GM18907 (cell line): ENCODE measurements around the gene PTGR3.
"Not testable (repeated sequence)": the region's sequence is repeated elsewhere in the genome, so short reads cannot be mapped to it uniquely, and the experiment has no call there.

ENCODE experiments used
- ATAC-seq: cut with Tn5 transposase; IDR thresholded peaks from one replicate; pipeline ENCODE4 v1.9.1; 2021; ENCODE audit warnings: mild to moderate bottlenecking, moderate library complexity; ENCODE audit not compliant: unreplicated experiment

The PTGR3 gene

DNA sequence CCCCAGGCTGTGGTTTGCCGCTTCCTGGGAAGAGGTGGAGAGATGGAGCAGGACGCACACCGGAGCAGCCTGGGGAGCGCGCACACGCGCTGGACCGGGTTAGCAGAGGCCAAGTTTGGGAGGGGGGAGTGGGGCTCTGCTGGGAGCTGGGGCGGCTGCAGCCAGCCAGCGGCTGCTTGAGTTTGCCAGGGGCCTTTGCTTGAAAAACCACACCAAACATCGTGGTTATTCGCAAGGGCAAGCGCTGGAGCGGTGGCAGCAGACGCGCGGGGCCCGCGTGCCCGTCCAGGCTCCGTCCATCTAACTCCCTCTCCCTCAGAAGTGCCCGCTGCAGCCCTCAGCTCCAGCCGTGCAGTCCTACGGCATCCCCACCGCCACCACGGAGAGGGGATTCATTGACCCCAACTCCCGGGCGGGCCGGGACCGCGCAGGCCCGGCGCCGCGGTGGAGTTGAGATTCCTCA, 4.6 kb downstream of the PTGR3 start:
- no peak for ATAC-seq

DNA sequence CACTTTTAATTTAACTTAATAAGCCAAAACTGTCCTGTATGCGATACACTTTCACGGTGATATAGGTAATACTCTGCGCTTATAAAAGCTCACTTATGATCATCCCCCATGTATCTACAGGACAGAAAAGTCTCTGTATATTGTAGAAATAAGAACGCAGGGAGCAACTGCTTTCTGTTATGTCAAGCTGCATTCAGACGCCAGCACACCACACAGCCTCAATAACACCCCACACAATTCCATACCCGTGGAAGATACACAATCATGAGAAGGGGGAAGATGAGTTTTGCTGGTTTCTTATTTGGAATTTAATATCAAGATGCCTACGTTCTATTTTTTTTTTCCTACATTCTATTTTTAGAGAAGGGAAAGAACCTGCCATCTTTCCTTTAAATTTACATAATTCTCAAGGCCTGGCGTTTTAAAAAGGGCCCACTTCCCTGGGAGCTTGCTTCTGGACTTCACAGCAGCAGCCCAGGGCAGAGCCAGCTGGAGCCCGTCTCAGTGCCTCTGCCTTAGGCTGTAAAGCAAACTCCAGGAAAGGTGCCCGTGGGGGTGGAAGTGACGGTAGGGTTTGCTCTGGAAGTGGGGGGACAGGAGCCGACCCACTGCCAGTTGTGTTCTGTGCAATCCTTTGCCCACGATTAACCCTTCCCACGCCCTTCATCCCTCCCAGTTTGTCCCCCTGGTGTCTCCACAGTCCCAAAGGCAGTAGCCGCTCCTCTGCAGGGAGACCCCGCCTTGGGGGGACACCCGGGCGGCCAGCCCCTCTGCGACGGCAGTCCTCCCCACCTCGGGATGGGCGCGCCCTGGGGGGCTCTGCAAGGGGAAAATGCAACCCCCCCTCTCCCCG, 5.3 kb downstream of the PTGR3 start:
- no peak for ATAC-seq

DNA sequence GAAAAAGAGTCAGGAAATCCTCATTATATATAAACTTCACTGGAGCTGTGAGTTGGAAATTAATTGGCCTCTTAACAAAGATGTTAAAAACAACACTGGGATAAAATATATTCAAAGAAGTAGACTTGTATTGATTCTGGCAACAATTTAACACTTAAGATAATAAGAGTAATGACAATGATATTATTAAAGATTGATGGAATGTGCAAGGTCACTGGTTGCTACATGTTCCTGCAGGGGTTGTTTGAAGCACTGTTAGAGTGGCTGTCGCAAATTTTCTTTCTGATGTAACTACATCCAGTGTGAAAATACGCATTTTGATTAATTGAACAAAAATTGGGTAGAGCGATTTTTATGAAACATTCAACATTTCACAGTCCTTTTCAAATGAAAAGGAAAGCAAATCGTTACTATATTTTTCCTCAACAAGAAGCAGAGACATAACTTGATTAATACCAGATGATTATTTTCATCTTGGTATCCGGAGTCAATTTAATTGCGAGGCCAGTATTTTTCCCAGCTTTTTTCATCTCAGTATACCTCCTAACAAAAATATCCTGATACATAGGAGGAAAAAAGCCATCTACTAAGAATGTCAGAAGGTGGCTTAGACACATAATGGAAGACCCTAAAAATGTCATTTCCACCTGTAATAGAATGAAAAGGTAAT, 6.1 kb downstream of the PTGR3 start:
- no peak for ATAC-seq

DNA sequence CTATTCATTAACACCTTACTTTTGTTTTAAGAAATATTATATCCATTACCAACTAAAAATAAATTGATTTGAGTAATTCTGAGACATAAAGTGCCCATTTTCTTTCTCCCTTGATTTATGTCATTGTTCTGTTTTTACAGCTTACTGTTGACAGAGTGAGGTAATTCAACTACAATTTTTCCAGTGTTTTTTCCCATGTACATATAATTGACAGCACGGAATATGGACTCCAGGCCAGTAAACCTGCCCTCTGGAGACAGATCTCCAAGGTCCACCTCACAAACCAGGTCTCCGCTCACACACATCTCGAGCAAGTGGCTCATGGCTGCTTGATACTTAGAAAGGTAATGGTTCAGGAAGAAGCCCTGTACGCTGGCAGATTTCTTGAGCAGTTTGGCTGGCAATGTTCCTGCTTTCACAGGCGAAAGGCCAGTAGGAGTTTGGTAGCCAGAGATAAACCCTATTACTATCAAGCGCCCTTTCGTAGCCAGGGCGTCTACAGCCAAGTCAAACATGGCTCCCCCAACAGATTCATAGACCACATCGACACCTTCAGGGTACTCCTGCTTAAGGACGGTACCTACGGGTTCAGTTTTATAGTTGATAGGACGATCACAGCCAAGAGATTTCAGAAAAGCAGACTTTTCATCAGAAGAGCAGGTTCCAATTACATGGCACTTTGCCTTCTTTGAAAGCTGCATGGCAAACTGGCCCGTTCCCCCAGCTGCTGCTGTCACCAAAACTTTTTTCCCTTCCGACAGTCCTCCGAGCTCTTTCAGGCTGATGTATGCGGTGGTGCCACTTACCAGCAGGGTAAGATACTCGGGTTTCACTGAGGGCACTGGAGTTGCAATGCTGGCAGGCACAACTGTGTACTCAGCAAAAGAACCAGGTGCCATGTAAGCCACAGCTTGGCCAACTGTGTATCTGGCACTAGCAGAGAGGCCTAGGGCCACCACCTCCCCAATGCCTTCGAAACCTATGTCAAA, 7.4 kb downstream of the PTGR3 start:
- no peak for ATAC-seq

DNA sequence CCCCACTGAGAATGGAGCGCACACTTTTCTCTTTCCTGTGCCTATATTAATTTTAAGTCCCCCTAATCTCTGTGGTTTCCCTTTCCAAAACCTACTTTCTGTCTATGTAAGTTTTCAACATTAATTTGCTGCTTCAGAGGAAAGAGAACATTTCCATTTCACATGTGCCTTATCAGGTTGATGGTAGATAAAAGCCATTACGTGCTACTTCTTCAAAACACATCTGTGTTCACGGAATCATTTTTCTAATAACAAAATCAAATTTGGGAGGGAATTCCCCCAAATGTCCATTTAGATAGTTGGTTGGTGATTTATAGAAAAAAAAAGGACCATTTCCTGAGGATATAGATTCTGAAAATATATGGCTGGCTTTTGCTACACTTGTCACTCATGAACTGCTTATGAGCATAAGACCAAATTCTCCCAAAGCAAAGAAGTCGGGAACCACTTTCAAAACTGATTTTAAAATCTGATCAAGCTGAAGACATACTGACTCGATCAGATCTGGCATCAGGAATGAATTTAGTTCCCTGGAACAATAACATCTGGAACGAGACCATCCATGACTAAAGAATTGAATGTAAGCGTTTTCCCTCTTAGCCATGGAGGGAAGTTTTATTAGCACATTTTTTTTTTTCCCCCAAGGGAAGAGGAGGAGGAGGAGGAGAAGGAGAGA, 8.2 kb downstream of the PTGR3 start:
- no peak for ATAC-seq

DNA sequence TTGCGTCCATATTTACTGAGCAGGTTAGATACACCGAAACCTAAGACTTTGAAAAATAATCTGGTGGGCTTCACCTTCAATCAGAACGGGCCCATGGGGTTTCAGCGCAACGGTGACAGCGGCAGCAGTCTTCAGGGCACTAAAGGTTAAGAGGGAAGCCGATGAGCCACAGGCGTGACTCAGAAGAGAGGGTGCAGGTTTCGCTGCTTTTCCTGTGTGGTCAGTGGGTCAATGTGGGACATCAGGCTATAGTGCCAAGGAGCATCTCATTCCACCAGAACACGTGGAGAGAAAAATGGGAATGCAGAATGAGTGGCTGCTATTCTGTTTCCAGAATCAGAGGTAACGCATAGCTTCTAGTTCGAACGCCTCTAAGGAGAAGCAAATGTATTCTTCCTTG, 8.9 kb downstream of the PTGR3 start:
- ATAC-seq = no peak

DNA sequence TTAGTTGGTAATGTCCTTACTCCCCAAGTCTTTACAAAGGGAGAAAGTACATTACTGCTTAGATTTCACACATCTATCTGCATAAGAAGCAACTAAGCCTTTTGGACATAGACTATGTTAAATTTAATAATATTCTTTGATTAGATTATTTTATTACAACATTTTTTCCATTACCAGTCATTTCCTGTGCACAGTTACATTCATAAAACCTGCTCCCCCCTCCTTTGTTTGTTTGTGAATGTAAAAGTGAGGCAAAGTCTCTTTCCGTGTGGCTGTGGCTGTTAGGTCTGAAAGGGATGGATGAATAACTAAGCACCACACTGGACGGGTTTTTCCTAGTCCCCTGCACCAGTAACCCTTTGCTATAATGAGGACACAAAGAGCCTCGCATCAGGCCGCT, 9.6 kb downstream of the PTGR3 start:
- no peak for ATAC-seq

DNA sequence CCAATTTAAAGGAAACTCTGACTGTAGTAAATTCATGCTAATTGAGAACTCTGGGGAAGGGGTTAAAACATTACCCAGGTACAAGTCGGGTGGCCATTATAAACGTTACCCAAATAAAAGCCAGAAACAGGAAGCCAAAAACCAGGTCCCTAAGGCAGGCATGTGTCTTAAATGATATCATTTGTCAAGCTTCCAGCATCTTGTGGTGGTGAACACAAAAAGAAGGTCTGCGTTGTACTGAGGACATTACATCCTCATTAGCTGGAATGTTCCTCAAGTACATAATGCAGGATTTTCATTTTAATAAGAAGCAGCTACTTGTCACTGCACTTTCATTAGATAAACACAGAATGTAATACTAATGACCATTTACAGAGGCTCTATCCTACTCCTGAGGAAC, 10.9 kb downstream of the PTGR3 start:
- ATAC-seq = no peak

DNA sequence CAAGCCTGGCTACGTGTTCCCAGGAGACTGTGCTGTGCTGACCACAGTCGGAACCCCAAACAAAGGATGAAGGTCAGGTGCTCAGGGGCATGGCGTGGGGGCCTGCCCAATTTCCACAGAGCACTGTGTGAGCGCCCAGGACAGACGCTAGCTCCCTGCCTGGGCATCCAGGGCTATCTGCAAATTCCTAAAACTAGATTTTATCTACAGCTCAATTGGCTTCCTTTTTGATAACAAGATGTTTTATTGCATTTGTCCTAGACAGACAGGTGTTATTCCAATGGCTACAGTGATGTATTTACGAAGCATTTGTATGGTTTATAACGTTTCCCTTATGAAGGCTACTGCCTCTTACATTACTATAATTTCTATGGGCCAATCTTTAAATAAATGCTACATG, 16.0 kb downstream of the PTGR3 start:
- ATAC-seq = no peak

DNA sequence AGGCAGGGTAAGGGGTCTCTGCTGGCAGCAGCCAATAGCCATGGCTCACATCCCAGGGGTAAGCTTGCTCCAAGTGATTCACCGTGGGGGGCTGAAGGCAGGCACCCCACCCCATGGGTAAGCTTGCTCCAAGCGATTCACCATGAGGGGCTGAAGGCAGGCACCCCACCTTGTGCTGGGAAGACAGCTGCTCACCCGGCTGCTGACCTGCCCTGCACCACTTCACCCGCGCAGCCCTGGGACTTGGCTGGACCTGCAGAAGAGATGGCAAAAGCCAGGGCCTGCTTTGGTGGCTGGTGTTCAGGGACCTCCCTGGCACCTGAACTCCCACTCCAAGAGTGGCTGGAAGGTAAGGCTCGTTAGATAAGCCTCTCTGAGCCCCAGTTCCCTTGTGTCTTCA, 19.2 kb downstream of the PTGR3 start:
- no peak for ATAC-seq

DNA sequence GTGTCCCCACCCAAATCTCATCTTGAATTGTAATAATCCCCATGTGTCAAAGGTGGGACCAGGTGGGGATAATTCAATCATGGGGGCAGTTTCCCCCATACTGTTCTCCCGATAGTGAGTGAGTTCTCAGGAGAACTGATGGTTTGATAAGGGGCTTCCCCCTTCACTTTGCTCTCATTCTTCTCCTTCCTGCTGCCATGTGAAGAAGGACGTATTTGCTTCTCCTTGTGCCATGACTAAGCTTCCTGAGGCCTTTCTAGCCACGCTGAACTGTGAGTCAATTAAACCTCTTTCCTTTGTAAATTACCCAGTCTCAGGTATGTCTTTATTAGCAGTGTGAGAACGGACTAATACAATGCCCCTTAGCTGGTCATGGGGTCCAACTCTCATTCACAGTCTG, 21.2 kb downstream of the PTGR3 start:
- ATAC-seq = not testable (repeated sequence)

DNA sequence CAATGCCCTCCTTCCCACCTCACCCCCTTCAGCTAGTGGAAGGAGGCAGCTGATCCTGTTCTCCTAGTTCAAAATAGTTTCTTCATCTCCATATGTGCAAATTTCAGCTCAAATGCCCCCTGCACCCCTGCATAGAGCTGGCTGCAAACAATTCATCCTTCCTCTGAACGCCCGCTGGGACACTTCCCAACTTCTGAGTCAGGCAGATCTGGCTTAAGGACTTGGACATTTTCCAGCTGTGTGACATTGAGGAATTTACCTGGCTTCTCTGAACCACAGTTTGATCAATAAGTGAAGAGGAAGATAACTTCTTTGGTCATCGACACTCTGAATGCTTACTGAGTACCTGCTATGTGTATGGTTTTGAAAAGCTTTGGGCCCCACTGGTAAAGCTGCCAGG, 23.5 kb downstream of the PTGR3 start:
- no peak for ATAC-seq

DNA sequence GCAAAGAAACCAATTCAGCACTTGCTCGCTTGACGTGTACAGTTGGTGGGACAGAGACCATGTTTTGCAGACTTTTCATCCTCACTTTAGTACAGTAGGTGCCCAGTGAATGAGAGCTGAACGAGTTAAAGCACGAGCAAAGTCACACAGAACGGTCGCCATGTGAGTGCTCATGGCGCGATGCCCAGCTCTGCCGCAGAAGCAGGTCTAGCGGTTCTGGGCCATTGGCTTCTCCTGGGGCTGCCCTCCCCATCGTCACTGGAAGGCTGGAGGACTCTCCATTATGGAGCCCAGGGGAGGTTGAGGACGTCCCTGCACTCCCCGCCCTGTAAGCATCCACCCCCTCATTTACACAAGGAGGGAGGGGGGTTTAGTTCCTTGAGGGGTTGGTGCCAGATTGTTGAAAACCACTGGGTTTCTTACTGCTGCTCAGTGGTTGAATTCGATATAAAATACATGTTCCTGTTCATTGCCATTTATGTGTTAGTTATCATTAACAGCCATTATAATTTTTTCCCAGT, 24.9 kb downstream of the PTGR3 start:
- no peak for ATAC-seq

DNA sequence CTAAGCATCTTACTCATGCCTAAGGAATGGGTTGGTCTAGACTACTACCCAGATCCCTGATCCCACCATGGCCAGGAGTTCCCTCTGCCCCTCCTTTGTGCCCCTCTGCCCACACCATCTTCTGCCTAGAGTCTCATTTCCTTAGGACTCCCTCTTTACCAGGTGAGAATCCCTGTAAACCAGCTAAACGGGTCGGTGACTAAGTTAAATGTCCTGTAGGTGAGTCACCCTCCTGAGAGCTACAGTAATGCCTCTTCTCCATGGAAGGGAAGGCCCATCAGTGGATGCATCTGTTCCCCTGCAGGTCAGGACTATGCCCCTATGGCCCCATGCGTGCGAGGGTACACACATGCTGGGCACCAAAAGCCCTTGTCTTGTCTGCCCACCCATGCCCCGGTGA, 25.4 kb downstream of the PTGR3 start:
- no peak for ATAC-seq

DNA sequence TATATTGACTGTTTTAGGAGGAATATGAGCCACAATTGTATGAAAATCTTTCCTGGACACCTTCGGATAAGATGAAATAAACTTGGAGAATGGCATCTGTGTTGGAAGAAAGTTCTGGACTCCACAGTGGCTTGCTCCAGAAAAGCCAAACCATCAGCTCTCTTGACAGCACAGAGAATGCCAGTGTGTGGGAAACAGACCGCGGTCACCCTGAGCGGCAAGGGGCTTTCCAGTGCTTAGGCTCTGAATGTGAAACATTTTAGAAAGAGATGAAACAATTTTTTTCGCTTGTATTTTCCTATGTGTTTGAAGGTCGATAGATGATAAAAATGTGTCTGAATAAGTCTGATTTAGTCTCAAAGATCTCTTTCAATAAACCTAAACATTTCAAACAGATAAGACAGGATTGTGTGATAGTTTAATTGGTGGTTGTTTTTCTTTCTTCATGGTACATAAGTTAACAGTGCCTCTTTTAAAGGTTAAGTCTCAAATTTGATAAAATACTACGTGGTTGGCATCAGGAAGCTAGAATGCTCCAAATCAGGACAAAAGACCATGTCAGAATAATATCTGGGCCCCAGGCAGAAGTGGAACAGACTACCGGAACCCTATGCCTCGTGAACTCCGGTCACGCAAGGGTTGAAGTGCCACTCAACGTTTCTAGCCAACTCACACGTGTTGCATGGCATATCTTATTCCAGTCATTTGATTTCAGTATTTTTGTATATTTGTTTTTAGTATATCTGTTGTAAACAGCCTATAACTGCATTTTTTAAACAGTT, 28.9 kb downstream of the PTGR3 start:
- ATAC-seq = no peak

DNA sequence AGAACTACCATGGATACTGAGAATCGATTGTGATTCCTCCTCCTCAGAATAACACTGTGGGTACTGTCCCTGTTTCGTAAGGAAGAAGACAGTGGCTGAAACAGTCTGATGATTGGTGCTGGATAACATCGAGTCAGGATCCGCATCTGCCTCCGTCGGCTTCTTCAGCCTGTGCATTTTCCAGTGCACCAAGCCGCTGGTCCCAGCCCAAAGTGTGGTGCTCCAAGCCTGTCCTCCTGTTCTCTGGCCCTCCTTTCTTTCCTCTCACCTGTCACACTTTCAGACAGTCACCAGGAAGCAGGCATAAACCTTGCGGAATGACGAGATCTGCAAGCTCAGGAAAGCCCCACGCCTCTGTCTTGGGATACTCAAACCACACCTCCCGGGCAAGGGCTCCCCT, 30.6 kb downstream of the PTGR3 start:
- no peak for ATAC-seq

DNA sequence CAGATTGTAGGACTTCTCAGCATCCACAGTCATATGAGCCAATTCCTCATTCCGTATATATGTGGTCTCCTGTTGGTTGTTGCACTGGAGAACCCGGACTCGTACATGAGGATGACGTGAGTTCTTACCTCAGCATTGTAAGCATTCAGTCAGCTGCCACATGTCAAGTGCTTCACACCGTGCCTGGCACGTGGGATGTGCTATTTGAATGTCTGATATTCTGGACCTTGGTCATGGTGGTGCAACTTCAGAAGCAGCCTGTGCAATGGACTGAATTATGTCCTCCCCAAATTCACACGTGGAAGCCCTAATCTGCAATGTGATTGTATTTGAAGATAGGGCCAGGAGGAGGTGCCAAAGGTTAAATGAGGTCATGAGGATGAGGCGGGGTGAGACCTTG, 32.1 kb downstream of the PTGR3 start:
- no peak for ATAC-seq

DNA sequence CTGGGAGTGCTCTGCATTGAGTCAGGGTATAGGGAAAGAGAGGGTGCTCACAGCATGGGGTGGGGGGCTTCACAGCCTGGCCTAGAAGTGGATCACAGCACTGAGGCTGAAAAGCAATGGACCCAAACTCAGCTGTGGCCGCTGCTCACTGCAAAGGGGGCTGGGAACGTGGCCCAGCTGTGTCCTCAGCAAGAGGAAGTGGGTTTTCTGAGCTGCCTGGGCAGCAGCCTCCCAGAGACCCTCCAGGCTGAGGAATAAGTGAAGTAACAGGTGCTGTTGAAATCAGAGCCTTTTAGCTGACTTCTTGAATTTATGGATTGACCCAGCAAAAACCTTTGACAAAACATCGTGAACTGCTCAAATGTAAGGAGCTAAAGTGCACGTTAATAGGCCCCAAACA, 35.2 kb downstream of the PTGR3 start:
- ATAC-seq = no peak

DNA sequence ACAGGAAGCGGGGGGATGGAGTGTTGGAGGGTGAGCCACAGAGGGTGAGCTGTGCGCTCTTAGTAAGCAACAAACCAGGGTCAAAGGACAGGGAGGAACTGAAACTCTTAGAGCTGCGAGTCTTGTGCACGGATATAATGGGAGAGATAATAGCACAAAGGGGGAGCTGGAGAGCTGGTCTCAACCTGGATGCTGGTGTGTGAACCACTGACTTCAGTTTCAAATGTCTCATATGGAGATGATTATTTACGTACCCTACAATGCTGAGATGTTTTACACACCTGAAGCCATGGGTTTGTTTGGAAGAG, 35.9 kb downstream of the PTGR3 start:
- peak; percentile 99 for ATAC-seq
